Measurements from ENCODE around the gene EXOC6.
"Not testable (repeated sequence)": the region's sequence is repeated elsewhere in the genome, so short reads cannot be mapped to it uniquely, and the experiment has no call there.

- TF ChIP-seq POLR2AphosphoS5 (IDR thresholded peaks at IDR 0.05; ENCODE audit: borderline replicate concordance, low read depth, low read length); EZH2 (IDR thresholded peaks at IDR 0.05); FOXP2 (optimal IDR thresholded peaks at IDR 0.05; ENCODE audit: control extremely low read depth, extremely low read length, insufficient read depth): not testable (repeated sequence)
Measured at GRCh38 chr10:92976278-92976677, 128.0 kb downstream of the EXOC6 start.

All from SK-N-MC (cell line).